GM21619 (cell line): Measurements from ENCODE around the gene GTF3C2.
"Not testable (repeated sequence)": the region's sequence is repeated elsewhere in the genome, so short reads cannot be mapped to it uniquely, and the experiment has no call there.

ENCODE experiments used
- ATAC-seq: cut with Tn5 transposase; IDR thresholded peaks from one replicate; pipeline ENCODE4 v1.9.1; 2021; ENCODE audit not compliant: unreplicated experiment

Gene GTF3C2

GRCh38 chr2:27372937-27373336, 16.4 kb upstream of the GTF3C2 start:
- no peak for ATAC-seq

GRCh38 chr2:27370816-27371620, 14.5 kb upstream of the GTF3C2 start:
- ATAC-seq: peak; percentile 22

DNA sequence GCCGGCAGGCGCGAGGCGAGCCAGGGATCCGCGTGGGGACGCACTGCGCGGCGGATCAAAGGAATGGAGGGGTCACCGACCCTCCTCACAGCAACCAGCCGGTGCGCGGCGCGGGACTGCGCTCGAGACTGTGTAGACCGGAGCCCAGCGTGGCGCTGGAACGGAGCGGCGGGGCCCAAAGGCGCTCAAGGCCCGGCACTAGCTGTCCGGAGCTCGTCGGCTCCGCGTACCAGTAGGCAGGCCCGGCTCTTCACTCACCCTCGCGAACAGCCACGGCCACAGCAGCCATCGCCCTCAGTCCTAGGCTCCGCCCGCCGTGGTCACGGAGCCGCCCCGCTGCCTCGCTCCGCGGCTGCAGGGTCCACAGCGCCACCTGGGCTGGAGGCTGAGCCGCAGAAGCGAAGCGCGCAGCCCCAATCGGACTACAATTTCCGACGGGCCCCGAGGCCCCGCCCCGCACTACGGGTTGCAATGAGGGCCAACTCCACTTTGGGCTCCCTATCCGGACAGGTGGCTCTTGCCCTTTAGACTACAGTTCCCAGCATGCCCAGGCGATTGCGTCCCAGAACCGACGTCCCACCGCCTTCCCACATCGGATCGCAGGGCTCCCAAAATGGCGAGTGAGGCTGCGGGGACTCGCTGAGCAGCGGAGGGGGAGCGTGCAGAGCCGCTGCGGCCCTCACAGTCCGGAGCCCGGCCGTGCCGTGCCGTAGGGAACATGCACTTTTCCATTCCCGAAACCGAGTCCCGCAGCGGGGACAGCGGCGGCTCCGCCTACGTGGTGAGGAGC, 13.7 kb upstream of the GTF3C2 start, which contains the start of the genes EIF2B4 and SNX17:
TSS of gene EIF2B4 (minus strand) at position 313 of the 790 bp plus-strand sequence. CDS start at position 289, 24 bp downstream.
TSS of gene SNX17 (plus strand) at position 591 of the 790 bp plus-strand sequence. CDS start at position 719, 128 bp downstream.
- ATAC-seq: peak; percentile 86

- no peak for ATAC-seq
These were observed 13.0 kb upstream of the GTF3C2 start for GRCh38 chr2:27369471-27370025.

- no peak for ATAC-seq
These were observed 7.4 kb upstream of the GTF3C2 start for GRCh38 chr2:27363933-27364332.

GRCh38 chr2:27362678-27363420, 6.3 kb upstream of the GTF3C2 start:
- ATAC-seq: no peak

- peak; percentile 27 for ATAC-seq
These were observed 545 bp downstream of the GTF3C2 start for GRCh38 chr2:27356056-27356381.

DNA sequence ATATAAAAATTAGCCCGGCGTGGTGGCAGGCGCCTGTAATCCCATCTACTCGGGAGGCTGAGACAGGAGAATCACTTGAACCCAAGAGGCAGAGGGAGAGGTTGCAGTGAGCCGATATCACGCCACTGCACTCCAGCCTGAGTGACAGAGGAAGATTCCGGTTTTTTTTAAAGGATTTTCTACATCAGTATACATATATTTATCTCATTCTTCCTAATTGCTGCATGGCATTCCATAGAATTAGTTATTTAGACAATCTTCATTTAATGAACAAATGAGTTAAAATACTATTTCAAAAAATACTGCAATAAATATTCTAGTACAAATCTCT, 2.0 kb downstream of the GTF3C2 start:
- no peak for ATAC-seq

DNA sequence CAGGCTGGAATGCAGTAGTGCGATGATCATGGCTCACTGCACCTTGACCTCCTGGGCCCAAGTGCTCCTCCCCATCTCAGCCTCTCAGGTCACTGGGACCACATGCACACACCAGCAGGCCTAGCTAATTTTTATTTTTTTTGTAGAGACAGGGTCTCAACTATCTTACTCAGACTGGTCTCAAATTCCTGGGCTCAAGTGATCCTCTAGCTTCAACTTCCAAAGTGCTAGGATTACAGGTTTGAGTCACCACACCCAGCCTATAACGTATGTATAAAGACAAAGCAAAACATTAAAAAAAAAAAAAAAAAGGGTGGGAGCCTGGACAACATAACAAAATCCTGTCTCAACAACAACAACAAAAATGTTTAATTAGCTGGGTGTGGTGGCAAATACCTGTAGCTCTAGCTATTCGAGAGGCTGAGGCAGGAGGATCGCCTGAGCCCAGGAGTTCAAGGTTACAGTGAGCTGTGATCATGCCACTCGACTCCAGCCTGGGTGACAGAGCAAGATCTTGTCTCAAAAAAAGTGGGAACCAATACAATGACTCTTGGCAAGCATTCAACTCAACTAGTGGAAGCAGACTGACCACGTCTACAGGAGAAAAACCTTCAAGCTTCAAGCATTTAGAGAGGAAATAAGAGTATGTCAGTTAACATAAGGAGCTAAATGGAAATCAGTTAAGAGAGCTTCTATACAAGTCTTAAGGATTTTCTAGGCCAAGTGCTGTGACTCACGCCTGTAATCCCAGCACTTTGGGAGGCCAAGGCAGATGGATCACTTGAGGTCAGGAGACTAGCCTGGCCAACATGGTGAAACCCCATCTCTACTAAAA, 2.6 kb downstream of the GTF3C2 start:
- no peak for ATAC-seq

- not testable (repeated sequence) for ATAC-seq
These were observed 3.2 kb downstream of the GTF3C2 start for GRCh38 chr2:27353386-27353761.

DNA sequence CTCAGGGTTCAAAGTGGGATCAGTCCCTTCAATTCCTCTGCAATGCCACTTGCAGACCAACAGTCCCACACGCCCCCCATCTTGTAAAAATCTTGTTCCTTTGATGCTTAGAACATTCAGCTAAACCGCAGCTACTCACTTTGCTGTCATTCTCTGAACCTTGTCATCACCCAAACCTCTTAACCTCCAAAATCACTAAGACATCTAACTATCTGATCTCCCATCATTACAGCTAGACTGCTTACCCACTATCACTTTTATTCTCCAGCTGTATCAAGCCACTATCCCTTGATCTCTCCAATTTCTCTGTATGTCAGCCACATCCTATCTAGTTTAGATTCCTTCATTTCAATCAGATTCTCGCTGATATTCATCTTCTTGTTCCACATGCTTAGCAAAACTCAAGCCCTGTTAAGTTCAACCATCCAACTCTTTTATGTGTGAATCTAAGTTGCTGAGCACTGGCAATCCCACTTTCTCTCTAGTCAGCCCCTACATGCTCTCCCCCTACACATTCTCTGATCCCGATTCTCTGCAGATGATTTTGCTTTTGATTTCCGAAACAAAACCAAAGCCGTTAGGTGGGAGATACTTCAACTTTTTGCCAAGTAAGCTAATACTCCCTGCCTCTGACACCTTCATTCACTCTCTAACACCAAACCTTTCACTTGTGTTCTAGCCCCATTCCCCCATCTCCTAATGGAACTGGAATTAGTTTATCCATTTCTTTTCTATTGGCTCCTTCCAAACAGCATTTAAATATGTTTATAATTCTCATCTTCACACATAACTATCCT, 4.6 kb downstream of the GTF3C2 start:
- no peak for ATAC-seq

- no peak for ATAC-seq
These were observed 6.4 kb downstream of the GTF3C2 start for GRCh38 chr2:27350106-27350693.

GRCh38 chr2:27347641-27348040, 8.9 kb downstream of the GTF3C2 start:
- no peak for ATAC-seq

DNA sequence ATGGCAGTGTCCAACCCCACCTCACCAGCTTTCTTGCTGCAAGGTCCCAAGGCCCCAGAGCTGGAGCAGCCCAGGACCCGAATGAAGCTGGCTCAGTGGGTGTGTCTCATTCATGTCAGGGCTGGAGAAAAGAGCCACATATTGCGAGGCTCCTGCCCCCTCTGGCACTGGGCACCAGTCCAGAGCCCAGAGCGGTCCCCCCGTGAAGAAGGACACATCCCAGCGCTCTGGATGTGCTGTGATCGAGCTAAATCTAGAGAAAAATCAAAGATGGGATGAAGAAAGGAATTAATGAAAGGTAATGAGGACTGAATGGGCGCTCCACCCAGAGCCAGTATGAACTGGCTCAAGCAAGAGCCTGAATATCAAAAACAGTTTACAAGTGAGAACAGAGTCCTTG, 20.4 kb downstream of the GTF3C2 start:
- ATAC-seq: no peak

- no peak for ATAC-seq
These were observed 21.3 kb downstream of the GTF3C2 start for GRCh38 chr2:27335311-27335710.

GRCh38 chr2:27324720-27325119, 31.8 kb downstream of the GTF3C2 start:
- ATAC-seq: no peak

GRCh38 chr2:27323596-27324285, 32.8 kb downstream of the GTF3C2 start:
- ATAC-seq: no peak

GRCh38 chr2:27322766-27323595, 33.6 kb downstream of the GTF3C2 start, which contains the start of gene MPV17:
TSS of gene MPV17 (minus strand) at chr2:27323097. CDS start at chr2:27322517, 580 bp downstream.
- ATAC-seq: peak; percentile 92
